ENCODE data around the gene DHX29. TPM values are rescaled to one million over a fixed set of nuclear protein-coding genes. Genes with fewer than 3 reads are reported as not detected.
A peak's percentile ranks its signal among the peaks of the same experiment; 100 is the strongest.

DHX29 gene
- total RNA-seq = 22.5 TPM
- long read RNA-seq, full-length matches to known transcripts = 46 of 58 reads
- long read RNA-seq, partial matches to known transcripts = 6 of 58 reads
- long read RNA-seq, other reads (novel, unspliced or antisense) = 6 of 58 reads

GRCh38 chr5:55307383-55308253, at the start of gene DHX29, which contains the start of gene MTREX:
Gene DHX29, minus strand, starts transcription at chr5:55307694. Its CDS starts 121 bp downstream, at chr5:55307573.
Gene MTREX, plus strand, starts transcription at chr5:55307989. Its CDS starts 25 bp downstream, at chr5:55308014.
- intact Hi-C loops (cut with micrococcal nuclease) = no loop called here
- peak within 1 kb of the TSS; percentile 89 for H3K4me3 ChIP-seq
- DNase-seq = peak; percentile 91
- no peaks in the 10 kb centered on the region for H3K36me3 ChIP-seq
- no peaks in the 10 kb centered on the region for H3K27me3 ChIP-seq (ENCODE audit: low read depth)
- H3K27ac ChIP-seq (replicated peaks) = peak within 1 kb of the TSS; percentile 96
- TF ChIP-seq CTCF (IDR thresholded peaks at IDR 0.05; ENCODE audit: borderline replicate concordance) = peak; percentile 8
- H3K4me1 ChIP-seq = peaks cover 90% of the 10 kb centered on the region
- no peaks in the 10 kb centered on the region for H3K9me3 ChIP-seq (replicated peaks)

- intact Hi-C loops (cut with micrococcal nuclease) = no loop called here
- Histone ChIP-seq H3K9me3 (replicated peaks) (no peaks in the 10 kb centered on the region), H3K27me3 (ENCODE audit: low read depth) (no peaks in the 10 kb centered on the region), H3K36me3 (peaks cover 84% of the 10 kb centered on the region), H3K27ac (replicated peaks) (no peak overlapping the region), H3K4me1 (no peaks in the 10 kb centered on the region), H3K4me3 (no peak overlapping the region)
- TF ChIP-seq CTCF (IDR thresholded peaks at IDR 0.05; ENCODE audit: borderline replicate concordance) = no peak
- DNase-seq = no peak
Measured at GRCh38 chr5:55356896-55357295, 49.4 kb upstream of the DHX29 start.

- peaks cover 97% of the 10 kb centered on the region for H3K36me3 ChIP-seq
- H3K27me3 ChIP-seq (ENCODE audit: low read depth) = no peaks in the 10 kb centered on the region
- H3K4me3 ChIP-seq = no peak overlapping the region
- H3K9me3 ChIP-seq (replicated peaks) = no peaks in the 10 kb centered on the region
- intact Hi-C loops (cut with micrococcal nuclease) = no loop called here
- no peak for TF ChIP-seq CTCF (IDR thresholded peaks at IDR 0.05; ENCODE audit: borderline replicate concordance)
- H3K27ac ChIP-seq (replicated peaks) = no peak overlapping the region
- DNase-seq = no peak
- H3K4me1 ChIP-seq = no peaks in the 10 kb centered on the region
Measured at GRCh38 chr5:55350754-55351153, 43.3 kb upstream of the DHX29 start.

GRCh38 chr5:55347786-55348185, 40.3 kb upstream of the DHX29 start:
- no peak for DNase-seq
- Histone ChIP-seq H3K4me1 (no peaks in the 10 kb centered on the region), H3K9me3 (replicated peaks) (no peaks in the 10 kb centered on the region), H3K36me3 (peaks cover 85% of the 10 kb centered on the region), H3K27ac (replicated peaks) (no peak overlapping the region), H3K4me3 (no peak overlapping the region), H3K27me3 (ENCODE audit: low read depth) (no peaks in the 10 kb centered on the region)
- no peak for TF ChIP-seq CTCF (IDR thresholded peaks at IDR 0.05; ENCODE audit: borderline replicate concordance)
- intact Hi-C loops (cut with micrococcal nuclease) = loop anchor here (10.0 kb wide), 1 partner anchor 347 kb away; no protein-coding TSS in a partner anchor

- intact Hi-C loops (cut with micrococcal nuclease) = loop anchor here (10.0 kb wide), 1 partner anchor 349 kb away; no protein-coding TSS in a partner anchor
- no peak overlapping the region for H3K27ac ChIP-seq (replicated peaks)
- H3K9me3 ChIP-seq (replicated peaks) = no peaks in the 10 kb centered on the region
- no peaks in the 10 kb centered on the region for H3K4me1 ChIP-seq
- H3K4me3 ChIP-seq = no peak overlapping the region
- TF ChIP-seq CTCF (IDR thresholded peaks at IDR 0.05; ENCODE audit: borderline replicate concordance) = no peak
- peaks cover 86% of the 10 kb centered on the region for H3K36me3 ChIP-seq
- DNase-seq = no peak
- H3K27me3 ChIP-seq (ENCODE audit: low read depth) = no peaks in the 10 kb centered on the region
Measured at GRCh38 chr5:55345327-55345726, 37.8 kb upstream of the DHX29 start.

All from left ventricle myocardium inferior (tissue), 1 donor.